Stimulated activated CD8-positive, alpha-beta memory T cell treated with anti-CD3 and anti-CD28 coated beads, Interleukin-2, amount 100 ng/mL, for 1 hour (primary cell): Measurements from ENCODE around the gene TMOD1.
"Not testable (repeated sequence)": the region's sequence is repeated elsewhere in the genome, so short reads cannot be mapped to it uniquely, and the experiment has no call there.

Source experiments
- DNase-seq, 2 donors: peaks; one replicate each; pipeline ENCODE4 v3.0.0-alpha.2; 2020; ENCODE audit warnings: low read depth in 2 of 2

Gene TMOD1

GRCh38 chr9:97501177-97501971 is at the start of gene TMOD1:
Gene TMOD1, plus strand, starts transcription at chr9:97501666. Its CDS starts 22,523 bp downstream, at chr9:97524189.
- DNase-seq, result no peak

DNA sequence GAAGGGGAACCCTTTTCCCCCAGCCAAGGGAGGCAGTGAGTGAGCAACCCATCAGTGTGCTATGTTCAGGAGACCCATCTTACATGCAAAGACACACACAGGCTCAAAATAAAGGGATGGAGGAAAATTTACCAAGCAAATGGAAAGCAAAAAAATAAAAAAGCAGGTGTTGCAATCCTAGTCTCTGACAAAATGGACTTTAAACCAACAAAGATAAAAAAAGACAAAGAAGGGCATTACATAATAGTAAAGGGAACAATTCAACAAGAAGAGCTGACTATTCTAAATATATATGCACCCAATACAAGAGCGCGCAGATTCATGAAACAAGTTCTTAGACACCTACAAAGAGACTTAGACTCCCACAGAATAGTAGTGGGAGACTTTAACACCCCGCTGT is 47.9 kb upstream of the TMOD1 start:
- not testable (repeated sequence) for DNase-seq

DNA sequence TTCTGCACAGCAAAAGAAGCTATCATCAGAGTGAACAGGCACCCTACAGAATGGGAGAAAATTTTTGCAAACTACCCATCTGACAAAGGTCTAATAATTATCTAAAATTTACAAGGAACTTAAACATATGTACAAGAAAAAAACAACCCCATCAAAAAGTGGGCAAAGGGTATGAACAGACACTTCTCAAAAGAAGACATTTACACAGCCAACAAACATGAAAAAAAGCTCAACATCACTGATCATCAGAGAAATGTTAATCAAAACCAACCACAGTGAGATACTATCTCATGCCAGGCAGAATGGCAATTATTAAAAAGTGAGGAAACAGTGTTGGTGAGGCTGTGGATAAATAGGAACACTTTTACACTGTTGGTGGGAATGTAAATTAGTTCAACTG is 44.6 kb upstream of the TMOD1 start:
- not testable (repeated sequence) for DNase-seq

DNA sequence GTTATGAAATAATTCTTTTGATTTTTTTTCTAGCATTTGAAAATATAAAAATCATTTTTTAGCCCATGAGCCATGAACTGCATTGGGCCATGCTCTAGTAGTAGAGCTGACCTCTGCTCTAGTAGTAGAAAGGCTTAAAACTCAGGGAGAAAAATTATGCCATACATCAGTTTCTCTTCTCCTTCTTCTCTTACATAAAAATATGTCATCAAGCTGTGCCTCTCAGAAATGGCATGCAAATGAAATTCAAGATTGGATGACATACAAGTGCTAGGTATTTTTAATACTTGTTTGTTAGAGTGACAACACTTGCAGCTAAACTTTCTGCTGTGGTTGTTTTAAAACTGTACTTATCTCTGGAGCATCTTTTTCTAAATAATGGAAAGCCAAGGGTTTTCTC is 42.1 kb upstream of the TMOD1 start:
- DNase-seq, result no peak

GRCh38 chr9:97462159-97462558 is 39.3 kb upstream of the TMOD1 start:
- no peak for DNase-seq

DNA sequence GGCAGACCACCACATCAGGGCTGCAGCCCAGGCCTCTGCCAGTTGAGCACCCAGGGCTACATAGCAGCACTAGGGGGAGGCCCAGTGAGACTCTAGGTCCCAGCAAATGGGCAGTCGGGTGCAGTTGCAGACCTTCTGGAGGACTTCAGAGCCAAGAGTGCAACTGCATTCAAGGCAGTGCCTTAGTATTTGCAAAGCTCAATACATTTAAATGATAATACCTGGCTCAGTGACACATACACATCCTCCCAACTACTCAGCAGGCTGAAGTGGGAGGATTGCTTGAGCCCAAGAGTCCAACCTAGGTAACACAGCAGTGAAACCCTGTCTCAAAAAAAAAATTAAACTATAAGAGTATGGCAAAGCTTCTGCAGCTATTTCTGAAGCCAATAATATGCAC is 38.6 kb upstream of the TMOD1 start:
- DNase-seq, result no peak

- no peak for DNase-seq
Measured at GRCh38 chr9:97468658-97469448, 32.6 kb upstream of the TMOD1 start.

GRCh38 chr9:97470076-97470475 is 31.4 kb upstream of the TMOD1 start:
- DNase-seq, result no peak

- DNase-seq, result no peak
Measured at GRCh38 chr9:97473717-97474116, 27.7 kb upstream of the TMOD1 start.

GRCh38 chr9:97474372-97474925 is 27.0 kb upstream of the TMOD1 start:
- no peak for DNase-seq

DNA sequence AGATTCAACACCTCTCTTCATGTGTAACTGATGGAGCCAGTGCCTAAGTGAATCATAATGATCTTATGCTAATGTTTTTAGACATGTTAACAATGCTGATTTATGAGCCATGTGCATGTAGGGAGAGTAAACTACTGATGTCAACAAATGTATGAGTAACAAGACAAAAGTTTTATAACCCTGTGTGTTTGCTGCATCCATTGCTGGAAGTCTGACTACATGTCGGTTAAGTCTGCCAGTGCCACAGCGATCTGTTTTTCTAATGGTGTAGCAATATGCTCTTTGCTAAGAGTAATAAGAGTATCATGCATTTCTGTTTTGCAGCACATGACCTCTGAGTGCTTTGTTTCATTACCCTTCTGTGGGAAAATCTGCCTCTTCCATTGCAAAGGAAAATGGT is 26.4 kb upstream of the TMOD1 start:
- no peak for DNase-seq

DNA sequence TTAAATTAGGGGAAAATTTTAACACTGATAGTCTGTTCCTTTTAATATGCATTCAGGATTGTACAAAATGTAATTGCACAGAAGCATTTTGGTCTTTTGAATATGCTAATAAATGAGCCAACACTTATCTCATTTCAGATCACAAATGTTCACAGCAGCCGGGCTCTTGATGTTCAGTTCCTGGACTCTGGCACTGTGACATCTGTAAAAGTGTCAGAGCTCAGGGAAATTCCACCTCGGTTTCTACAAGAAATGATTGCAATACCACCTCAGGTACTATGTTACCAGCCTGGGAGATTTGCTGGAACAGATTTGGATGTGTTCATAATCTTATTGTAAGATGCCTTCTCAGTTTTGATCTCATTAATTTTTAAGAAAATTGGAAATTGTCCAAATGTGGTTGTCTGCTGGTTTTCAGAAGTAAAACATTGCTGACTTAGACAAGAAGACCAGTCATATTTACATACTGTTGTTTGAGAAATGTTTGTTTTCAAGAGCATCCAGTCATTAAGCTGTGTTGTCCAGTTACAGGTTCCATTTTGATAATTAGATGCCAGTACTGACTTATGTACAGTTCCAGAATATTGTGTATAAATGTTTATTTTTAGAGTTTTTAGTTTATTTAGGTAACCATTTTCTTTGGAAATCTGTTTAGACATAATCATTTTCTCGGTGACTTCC is 23.0 kb upstream of the TMOD1 start:
- DNase-seq, result no peak

GRCh38 chr9:97479496-97480159 is 21.8 kb upstream of the TMOD1 start:
- no peak for DNase-seq

- no peak for DNase-seq
Measured at GRCh38 chr9:97480174-97480573, 21.3 kb upstream of the TMOD1 start.

DNA sequence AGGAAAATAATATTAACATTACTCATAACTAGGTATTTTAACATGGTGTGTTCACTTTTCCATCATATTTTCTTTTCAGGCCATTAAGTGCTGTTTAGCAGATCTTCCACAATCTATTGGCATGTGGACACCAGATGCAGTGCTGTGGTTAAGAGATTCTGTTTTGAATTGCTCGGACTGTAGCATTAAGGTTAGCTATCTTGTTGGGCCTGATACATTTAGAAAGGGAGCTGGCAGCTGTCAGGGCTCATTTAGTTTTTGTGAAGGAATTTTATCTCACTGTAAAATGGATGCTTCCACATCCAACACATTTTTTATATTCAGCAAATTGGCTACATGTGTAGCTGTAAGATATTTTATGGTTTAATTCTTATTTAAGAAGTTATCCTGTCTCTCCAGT is 20.7 kb upstream of the TMOD1 start:
- no peak for DNase-seq

GRCh38 chr9:97484134-97484533 is 17.3 kb upstream of the TMOD1 start:
- DNase-seq, result no peak

- DNase-seq, result no peak
Measured at GRCh38 chr9:97487107-97487506, 14.4 kb upstream of the TMOD1 start.

DNA sequence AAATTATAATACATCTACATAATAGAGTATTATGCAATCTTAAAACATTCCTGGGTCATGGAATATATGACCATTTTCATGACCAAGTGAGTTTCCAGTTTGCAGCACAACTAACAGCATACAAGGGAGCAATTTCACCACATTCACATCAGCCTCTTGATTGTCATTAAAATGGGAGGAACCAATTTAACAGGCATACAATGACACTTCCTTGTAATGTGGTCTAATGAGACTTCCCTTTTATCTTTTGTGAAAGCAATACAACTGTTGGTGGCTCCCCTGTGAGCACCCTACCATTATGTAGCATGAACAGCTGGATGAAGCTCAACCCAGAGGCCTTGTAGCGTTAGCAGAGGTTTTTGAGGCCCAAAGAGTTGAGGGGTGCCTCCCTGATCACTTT is 13.6 kb upstream of the TMOD1 start:
- no peak for DNase-seq

GRCh38 chr9:97491216-97491999 is 10.1 kb upstream of the TMOD1 start:
- DNase-seq, result no peak

GRCh38 chr9:97497558-97498375 is 3.7 kb upstream of the TMOD1 start:
- DNase-seq, result not testable (repeated sequence)
